ENCODE data around the gene AGAP3.

The AGAP3 gene

DNA sequence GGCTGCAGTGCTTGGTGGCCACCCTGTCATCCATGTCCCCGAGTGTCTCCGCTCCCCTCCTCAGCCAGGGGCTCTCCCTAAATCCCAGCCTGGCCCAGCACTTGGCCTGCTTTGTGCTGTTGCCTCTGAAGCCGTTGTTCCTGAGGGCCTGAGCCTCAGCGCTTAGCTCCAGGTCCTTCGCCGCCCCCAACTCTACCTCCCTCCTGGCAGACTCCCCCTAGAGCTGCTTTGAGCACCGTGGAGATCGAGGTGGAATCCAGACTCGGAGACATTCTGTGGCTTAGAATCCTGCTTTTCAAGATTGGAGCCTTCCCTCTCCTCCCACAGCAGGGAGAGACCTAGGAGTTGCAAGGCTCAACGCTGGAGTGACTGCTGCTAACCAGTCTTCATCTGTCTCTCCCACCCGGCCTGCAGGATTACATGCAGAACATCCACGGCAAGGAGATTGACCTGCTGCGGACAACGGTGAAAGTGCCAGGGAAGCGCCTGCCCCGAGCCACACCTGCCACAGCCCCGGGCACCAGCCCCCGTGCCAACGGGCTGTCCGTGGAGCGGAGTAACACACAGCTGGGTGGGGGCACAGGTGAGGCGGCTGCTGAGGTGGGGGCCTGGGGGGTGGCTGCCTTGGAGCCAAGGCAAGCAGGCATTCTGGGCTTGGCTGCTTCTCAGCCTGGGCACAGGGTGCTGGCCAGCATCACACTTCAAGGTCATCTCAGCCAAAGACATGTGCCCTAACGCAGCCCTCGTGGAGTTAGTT is 47.9 kb downstream of the AGAP3 start:
- H3K4me3 ChIP-seq (replicated peaks in 1 of 2; ENCODE audit: low read depth in 2 of 2, low read length in 2 of 2) = no peak overlapping the region
- TF ChIP-seq CTCF (IDR thresholded peaks at IDR 0.05; ENCODE audit: low read depth, low read length) = no peak
- no peak for DNase-seq (ENCODE audit: low read depth in 2 of 2)

- H3K4me3 ChIP-seq (replicated peaks in 1 of 2; ENCODE audit: low read depth in 2 of 2, low read length in 2 of 2) = no peak overlapping the region
- DNase-seq (ENCODE audit: low read depth in 2 of 2) = no peak
- no peak for TF ChIP-seq CTCF (IDR thresholded peaks at IDR 0.05; ENCODE audit: low read depth, low read length)
Measured at GRCh38 chr7:151134743-151135524, 48.7 kb downstream of the AGAP3 start.

DNA sequence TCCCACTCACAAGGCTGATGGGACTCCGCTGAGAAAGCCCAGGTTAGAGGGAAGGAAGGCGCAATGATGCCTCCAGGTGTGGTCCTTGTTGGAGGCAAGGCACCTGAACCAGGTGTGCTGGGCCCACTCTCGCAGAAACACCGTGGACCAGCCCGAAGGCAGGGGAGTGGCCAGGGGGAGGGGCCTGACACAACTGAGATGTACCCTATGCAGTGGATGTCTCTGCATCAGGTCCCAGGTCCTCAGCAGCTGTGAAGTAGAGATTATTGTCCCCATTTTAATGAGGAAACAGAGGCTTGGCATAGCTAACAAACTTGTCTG is 49.2 kb downstream of the AGAP3 start:
- TF ChIP-seq CTCF (IDR thresholded peaks at IDR 0.05; ENCODE audit: low read depth, low read length) = no peak
- DNase-seq (ENCODE audit: low read depth in 2 of 2) = no peak
- H3K4me3 ChIP-seq (replicated peaks in 1 of 2; ENCODE audit: low read depth in 2 of 2, low read length in 2 of 2) = no peak overlapping the region

GRCh38 chr7:151135866-151136843 is 49.9 kb downstream of the AGAP3 start:
- DNase-seq (ENCODE audit: low read depth in 2 of 2) = no peak
- H3K4me3 ChIP-seq (replicated peaks in 1 of 2; ENCODE audit: low read depth in 2 of 2, low read length in 2 of 2) = no peak overlapping the region
- no peak for TF ChIP-seq CTCF (IDR thresholded peaks at IDR 0.05; ENCODE audit: low read depth, low read length)

GRCh38 chr7:151137076-151137675 is 50.9 kb downstream of the AGAP3 start:
- no peak overlapping the region for H3K4me3 ChIP-seq (replicated peaks in 1 of 2; ENCODE audit: low read depth in 2 of 2, low read length in 2 of 2)
- TF ChIP-seq CTCF (IDR thresholded peaks at IDR 0.05; ENCODE audit: low read depth, low read length) = no peak
- DNase-seq (ENCODE audit: low read depth in 2 of 2) = no peak

- DNase-seq (ENCODE audit: low read depth in 2 of 2) = no peak
- no peak overlapping the region for H3K4me3 ChIP-seq (replicated peaks in 1 of 2; ENCODE audit: low read depth in 2 of 2, low read length in 2 of 2)
- no peak for TF ChIP-seq CTCF (IDR thresholded peaks at IDR 0.05; ENCODE audit: low read depth, low read length)
Measured at GRCh38 chr7:151137791-151138152, 51.5 kb downstream of the AGAP3 start.
